ENCODE results near the gene BNIP1.

GRCh38 chr5:173163219-173163618 is 18.9 kb downstream of the BNIP1 start:
- TF ChIP-seq POLR2A (IDR thresholded peaks at IDR 0.05; ENCODE audit: low read depth, low read length): no peak
- TF ChIP-seq POLR2AphosphoS5 (IDR thresholded peaks at IDR 0.05; ENCODE audit: low read depth, low read length): no peak
